GM13977 (cell line): Measurements from ENCODE around the gene COX4I1.
"Not testable (repeated sequence)": the region's sequence is repeated elsewhere in the genome, so short reads cannot be mapped to it uniquely, and the experiment has no call there.

Experiments used
- DNase-seq: peaks from one replicate; pipeline ENCODE4 v3.0.0; 2012; ENCODE audit warnings: low spot score
- CTCF ChIP-seq: IDR thresholded peaks from 2 replicates; pipeline ENCODE4 v1.5.1; 2012; ENCODE audit warnings: mild to moderate bottlenecking, control low read depth; ENCODE audit not compliant: insufficient read depth; ENCODE audit errors: extremely low read depth, missing control alignments
- in situ Hi-C: fragments of 300-500 bp; cut with MboI; formaldehyde crosslinking; loops from one replicate; pipeline ENCODE4 v1.12.0; 2022; ENCODE audit warnings: low sequenced_read_pairs, low pct_unique_long_range_greater_than_20kb, mixed read lengths, inconsistent platforms; ENCODE audit not compliant: unreplicated experiment

The COX4I1 gene

DNA sequence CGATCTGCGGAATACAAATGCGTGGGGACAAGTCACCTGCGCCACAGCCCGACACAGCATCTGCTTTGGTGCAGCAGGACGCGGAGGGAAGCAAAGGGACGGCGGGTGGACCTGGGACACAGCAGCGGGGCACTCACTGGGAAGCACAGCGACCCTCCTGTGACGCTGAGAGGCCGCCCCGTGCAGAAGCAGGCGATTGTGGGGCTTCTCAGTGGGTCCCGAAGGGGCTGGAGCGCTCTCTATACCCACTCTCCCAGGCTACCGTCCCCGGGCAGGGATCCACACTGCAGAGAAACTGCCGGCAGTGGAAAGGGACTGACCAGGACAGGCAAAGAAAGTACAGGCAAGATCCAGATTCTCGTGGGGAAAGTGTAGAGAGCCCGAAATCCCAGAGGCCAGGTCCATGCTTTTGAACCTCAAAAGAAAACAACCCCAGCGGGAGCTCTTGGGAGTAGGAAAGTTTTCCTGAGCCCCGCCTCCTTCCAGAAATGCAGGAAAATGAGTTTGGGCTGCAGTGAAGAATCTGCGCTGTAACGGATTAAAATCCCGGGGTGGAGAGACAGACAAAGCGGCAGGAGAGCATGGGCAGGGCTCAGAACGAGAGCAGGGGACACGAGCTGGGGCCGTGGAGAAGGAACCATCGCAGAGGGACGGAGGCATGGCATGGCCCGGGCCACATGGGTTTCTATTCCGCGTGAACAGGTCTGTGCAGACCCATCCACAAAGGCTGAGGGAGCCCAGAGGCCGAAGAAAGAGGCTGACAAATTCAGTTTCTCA lies 12.7 kb downstream of the COX4I1 start:
- no peak for DNase-seq
- in situ Hi-C loops = loop anchor here (25.0 kb wide), 1 partner anchor 700 kb away; the partner anchor contains the start of gene FOXF1
- no peak for TF ChIP-seq CTCF

- no peak for DNase-seq
- in situ Hi-C loops = loop anchor here (25.0 kb wide), 1 partner anchor 699 kb away; the partner anchor contains the start of gene FOXF1
- no peak for TF ChIP-seq CTCF
Measured at GRCh38 chr16:85812811-85813700, 13.6 kb downstream of the COX4I1 start.

- in situ Hi-C loops = loop anchor here (25.0 kb wide), 1 partner anchor 696 kb away; the partner anchor contains the start of gene FOXF1
- no peak for TF ChIP-seq CTCF
- DNase-seq = no peak
Measured at GRCh38 chr16:85816159-85816558, 16.7 kb downstream of the COX4I1 start.

DNA sequence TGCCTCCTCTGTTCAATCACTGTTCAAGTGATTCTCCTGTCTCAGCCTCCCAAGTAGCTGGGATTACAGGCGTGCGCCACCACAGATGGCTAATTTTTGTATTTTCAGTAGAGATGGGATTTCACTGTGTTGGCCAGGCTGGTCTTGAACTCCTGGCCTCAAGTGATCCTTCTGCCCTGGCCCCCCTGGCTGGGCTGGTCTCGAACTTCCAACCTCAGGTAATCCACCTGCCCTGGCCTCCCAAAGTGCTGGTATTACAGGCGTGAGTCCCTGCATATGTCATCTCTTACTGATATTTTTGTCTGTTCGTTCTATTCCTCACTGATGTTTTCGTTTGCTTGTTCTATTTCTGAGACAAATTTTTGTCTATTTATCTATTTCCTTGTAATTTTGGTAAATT lies 17.7 kb downstream of the COX4I1 start:
- in situ Hi-C loops = loop anchor here (25.0 kb wide), 1 partner anchor 695 kb away; the partner anchor contains the start of gene FOXF1

DNA sequence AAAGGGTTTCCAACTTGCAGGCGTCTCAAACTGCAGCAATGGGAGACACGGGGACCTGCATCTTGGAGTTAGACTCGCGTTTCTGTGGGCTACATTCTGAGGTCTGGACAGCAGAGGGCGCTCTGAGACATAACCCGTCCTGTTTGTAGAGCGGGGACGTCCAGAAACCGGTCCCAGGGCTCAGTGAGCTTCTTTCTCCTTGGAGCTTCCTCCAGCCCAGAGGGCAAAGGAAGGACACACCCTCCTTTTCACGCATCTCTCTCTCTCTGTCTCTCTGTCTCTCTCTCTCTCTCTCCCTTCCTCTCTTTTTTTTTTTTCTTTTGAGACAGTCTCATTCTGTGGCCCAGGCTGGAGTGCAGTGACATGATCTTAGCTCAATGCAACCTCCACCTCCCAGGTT lies 19.8 kb downstream of the COX4I1 start:
- in situ Hi-C loops = loop anchor here (25.0 kb wide), 1 partner anchor 693 kb away; the partner anchor contains the start of gene FOXF1
- peak; percentile 88 for DNase-seq
- peak; percentile 86 for TF ChIP-seq CTCF

More for the DNA sequence above, 17.7 kb downstream of the COX4I1 start:
- DNase-seq = not testable (repeated sequence)

DNA sequence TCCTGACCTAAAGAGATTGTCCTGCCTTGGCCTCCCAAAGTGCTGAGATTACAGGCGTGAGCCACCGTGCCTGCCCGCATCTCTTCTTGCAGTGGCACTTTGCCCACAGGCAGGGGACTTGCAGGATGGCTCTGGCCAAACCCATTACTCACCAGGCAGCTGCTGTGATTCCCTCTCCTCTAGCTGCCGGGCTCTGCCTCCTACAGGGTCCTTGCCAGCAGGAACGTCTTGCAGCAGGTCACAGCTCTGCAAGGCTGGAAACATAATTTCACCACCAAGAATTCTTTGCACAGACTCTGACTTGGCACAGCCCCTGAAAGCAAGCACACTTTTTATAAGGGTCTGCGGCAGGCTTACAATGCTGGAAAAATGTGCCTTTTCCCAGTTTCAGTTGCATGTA lies 20.3 kb downstream of the COX4I1 start:
- no peak for TF ChIP-seq CTCF
- DNase-seq = no peak
- in situ Hi-C loops = loop anchor here (5.0 to 25.0 kb wide), 4 partner anchors 83 to 693 kb away; partner anchors contain the start of gene FOXF1
